ENCODE measurements around the gene C1QTNF7.

C1QTNF7 gene

GRCh38 chr4:15458616-15459015, 30.8 kb downstream of the C1QTNF7 start:
- no peak for DNase-seq

- no peak for DNase-seq
Observed at GRCh38 chr4:15459706-15460105, 31.9 kb downstream of the C1QTNF7 start.

- DNase-seq, result no peak
Observed at GRCh38 chr4:15466596-15466995, 38.8 kb downstream of the C1QTNF7 start.

GRCh38 chr4:15469402-15470127, 41.7 kb downstream of the C1QTNF7 start, which contains the start of gene CC2D2A:
Gene CC2D2A (plus strand): TSS chr4:15469882. CDS start chr4:15475933, 6,051 bp downstream.
- no peak for DNase-seq

- no peak for DNase-seq
Observed at GRCh38 chr4:15470128-15470475, 42.3 kb downstream of the C1QTNF7 start.

GRCh38 chr4:15476396-15476795, 48.6 kb downstream of the C1QTNF7 start:
- no peak for DNase-seq

GRCh38 chr4:15478724-15479088, 50.9 kb downstream of the C1QTNF7 start:
- DNase-seq, result no peak

GRCh38 chr4:15479089-15479912, 51.5 kb downstream of the C1QTNF7 start:
- no peak for DNase-seq

GRCh38 chr4:15479913-15480185, 52.0 kb downstream of the C1QTNF7 start:
- DNase-seq, result no peak

- no peak for DNase-seq
Observed at GRCh38 chr4:15481961-15482745, 54.3 kb downstream of the C1QTNF7 start.

- no peak for DNase-seq
Observed at GRCh38 chr4:15482842-15483241, 55.0 kb downstream of the C1QTNF7 start.

GRCh38 chr4:15488136-15488535, 60.3 kb downstream of the C1QTNF7 start:
- DNase-seq, result no peak

- DNase-seq, result no peak
Observed at GRCh38 chr4:15488658-15489470, 61.0 kb downstream of the C1QTNF7 start.

- no peak for DNase-seq
Observed at GRCh38 chr4:15489551-15489950, 61.7 kb downstream of the C1QTNF7 start.

- no peak for DNase-seq
Observed at GRCh38 chr4:15493411-15493810, 65.6 kb downstream of the C1QTNF7 start.

- no peak for DNase-seq
Observed at GRCh38 chr4:15495621-15496020, 67.8 kb downstream of the C1QTNF7 start.
